IMR-90 (cell line): ENCODE data around the gene AGAP1. TPM values are rescaled to one million over a fixed set of nuclear protein-coding genes. Genes with fewer than 3 reads are reported as not detected.

Experiments used
- ATAC-seq: fragments of 200-7000 bp; cut with Tn5 transposase; 2 replicates; pipeline ENCODE4 v1.9.1; 2020; ENCODE audit warnings: low read depth, mild to moderate bottlenecking, moderate library complexity
- BruUV-seq: library from RNA; stranded (reverse); fragments of 400-500 nt; replicated peaks from 2 replicates; lab custom pipeline; 2021; lab: Mats Ljungman, UMichigan
- CTCF ChIA-PET: fragments of 300-600 bp; formaldehyde crosslinking; extraction: SDS; loops from one replicate; lab custom pipeline; 2021; ENCODE audit warnings: antibody characterized with exemption; lab: Yijun Ruan, JAX
- POLR2A ChIA-PET: fragments of 300-600 bp; sonication (Branson Sonifier 250); formaldehyde crosslinking; loops from one replicate; lab custom pipeline; 2022; ENCODE audit warnings: antibody characterized with exemption; ENCODE audit not compliant: unreplicated experiment; lab: Charles Lee
- DNase-seq: peaks from one replicate; pipeline ENCODE4 v3.0.0; 2013
- H2AFZ ChIP-seq: replicated peaks from 2 replicates; pipeline ENCODE3; 2013; ENCODE audit warnings: low read length, mild to moderate bottlenecking; ENCODE audit not compliant: poor library complexity
- H2AK5ac ChIP-seq: 2 replicates; pipeline ENCODE4 v1.6.1; 2013; ENCODE audit warnings: low read depth, low read length, inconsistent platforms
- H2AK9ac ChIP-seq: replicated peaks from 2 replicates; pipeline ENCODE3; 2013; ENCODE audit warnings: mild to moderate bottlenecking, low read depth, low read length, moderate library complexity; ENCODE audit not compliant: poor library complexity
- H2BK120ac ChIP-seq: 2 replicates; pipeline ENCODE4 v1.6.1; 2013; ENCODE audit warnings: low read depth, low read length, inconsistent platforms
- H2BK15ac ChIP-seq: 3 replicates; pipeline ENCODE4 v1.6.1; 2013; ENCODE audit warnings: low read depth, low read length, inconsistent platforms
- H2BK20ac ChIP-seq: 2 replicates; pipeline ENCODE4 v1.6.1; 2013; ENCODE audit warnings: low read depth, mild to moderate bottlenecking, inconsistent platforms, low read length, moderate library complexity
- H2BK5ac ChIP-seq: 2 replicates; pipeline ENCODE4 v1.6.1; 2013; ENCODE audit warnings: mild to moderate bottlenecking, low read depth, low read length, inconsistent platforms; ENCODE audit not compliant: poor library complexity, severe bottlenecking
- H3K14ac ChIP-seq: replicated peaks from 2 replicates; pipeline ENCODE4 v1.6.1; 2013; ENCODE audit warnings: low read depth, low read length, inconsistent platforms
- H3K18ac ChIP-seq: 2 replicates; pipeline ENCODE4 v1.6.1; 2013; ENCODE audit warnings: low read depth, low read length, control low read depth
- H3K23ac ChIP-seq: 2 replicates; pipeline ENCODE4 v1.6.1; 2013; ENCODE audit warnings: low read depth, low read length, inconsistent platforms
- H3K27ac ChIP-seq: 2 replicates; pipeline ENCODE4 v1.5.1; 2013; ENCODE audit warnings: mild to moderate bottlenecking, control low read depth, low read length; ENCODE audit not compliant: insufficient read depth
- H3K27me3 ChIP-seq: 2 replicates; pipeline ENCODE4 v1.6.1; 2013; ENCODE audit warnings: low read length; ENCODE audit not compliant: control insufficient read depth, insufficient read depth
- H3K36me3 ChIP-seq: 2 replicates; pipeline ENCODE4 v1.6.1; 2013; ENCODE audit warnings: low read length, mixed read lengths; ENCODE audit not compliant: control insufficient read depth, insufficient read depth
- H3K4ac ChIP-seq: 2 replicates; pipeline ENCODE4 v1.6.1; 2013; ENCODE audit warnings: low read depth, low read length, inconsistent platforms
- H3K4me1 ChIP-seq: 2 replicates; pipeline ENCODE4 v1.6.1; 2013; ENCODE audit warnings: low read length, mixed read lengths; ENCODE audit not compliant: control insufficient read depth, insufficient read depth
- H3K4me2 ChIP-seq: 2 replicates; pipeline ENCODE4 v1.6.1; 2013; ENCODE audit warnings: low read depth, mild to moderate bottlenecking, control low read depth, low read length, moderate library complexity
- H3K4me3 ChIP-seq: 2 replicates; pipeline ENCODE4 v1.5.1; 2013; ENCODE audit warnings: low read depth, mild to moderate bottlenecking, control low read depth, low read length, moderate library complexity; ENCODE audit not compliant: insufficient read depth
- H3K56ac ChIP-seq: 2 replicates; pipeline ENCODE4 v1.6.1; 2013; ENCODE audit warnings: low read length, inconsistent platforms; ENCODE audit not compliant: insufficient read depth; ENCODE audit errors: extremely low read depth
- H3K79me1 ChIP-seq, 2 experiments: 2 replicates each; pipeline ENCODE4 v1.6.1; 2013; ENCODE audit warnings: low read length in 2 of 2, inconsistent platforms in 1 of 2, low read depth in 1 of 2
- H3K9ac ChIP-seq: 2 replicates; pipeline ENCODE4 v1.6.1; 2013; ENCODE audit warnings: low read depth, low read length, control low read depth
- H3K9me1 ChIP-seq: 2 replicates; pipeline ENCODE4 v1.6.1; 2013; ENCODE audit warnings: low read length, inconsistent platforms; ENCODE audit not compliant: insufficient read depth
- H3K9me3 ChIP-seq: 2 replicates; pipeline ENCODE4 v1.6.1; 2013; ENCODE audit warnings: low read length; ENCODE audit not compliant: control insufficient read depth, insufficient read depth
- H4K20me1 ChIP-seq: 2 replicates; pipeline ENCODE4 v1.6.1; 2013; ENCODE audit warnings: low read length, inconsistent platforms; ENCODE audit not compliant: insufficient read depth
- H4K5ac ChIP-seq: 2 replicates; pipeline ENCODE4 v1.6.1; 2013; ENCODE audit warnings: mild to moderate bottlenecking, low read depth, low read length, control low read depth
- H4K8ac ChIP-seq, 2 experiments: 2 replicates each; pipeline ENCODE4 v1.6.1; 2013; ENCODE audit warnings: low read depth in 2 of 2, low read length in 2 of 2, control low read depth in 1 of 2, inconsistent platforms in 1 of 2
- H4K91ac ChIP-seq: 2 replicates; pipeline ENCODE4 v1.6.1; 2013; ENCODE audit warnings: low read depth, low read length, inconsistent platforms; ENCODE audit not compliant: insufficient read depth
- CEBPB ChIP-seq: IDR thresholded peaks from 2 replicates; pipeline ENCODE4 v1.6.1; 2012; ENCODE audit warnings: low read depth, low read length, improper control_type of control experiment
- NFE2L2 ChIP-seq: fragments of 150-350 bp; IDR thresholded peaks from 2 replicates; pipeline ENCODE4 v1.6.1; 2016; ENCODE audit warnings: low read depth, mild to moderate bottlenecking, low read length
- RAD21 ChIP-seq: IDR thresholded peaks from 2 replicates; pipeline ENCODE4 v1.6.1; 2012; ENCODE audit warnings: low read length, improper control_type of control experiment
- WGBS, 2 experiments: methylation state at CpG; one replicate each; pipeline versions ENCODE4 v1.1.5 to v1.1.7; 2013; ENCODE audit warnings: missing lambda C conversion rate in 2 of 2; ENCODE audit not compliant: insufficient read length in 1 of 2; ENCODE audit errors: extremely low coverage in 2 of 2; 5-methylcytosine and 5-hydroxymethylcytosine counted together
- dilution Hi-C: fragments of 300-500 bp; cut with HindIII; formaldehyde crosslinking; loops from one replicate; pipeline ENCODE4 v1.14.3; 2018; ENCODE audit warnings: low sequenced_read_pairs; ENCODE audit not compliant: unreplicated experiment
- in situ Hi-C: fragments of 300-500 bp; cut with MboI; formaldehyde crosslinking; loops from 3 replicates; pipeline ENCODE4 v1.14.3; 2019; ENCODE audit warnings: low sequenced_read_pairs, inconsistent platforms, mixed read lengths
- intact Hi-C: fragments of 100-400 bp; cut with micrococcal nuclease; formaldehyde crosslinking; loops from 2 replicates; pipeline ENCODE4 v1.10.0; 2022
- polyA plus RNA-seq, 3 experiments: library from polyadenylated mRNA; depleted of rRNA; stranded (reverse); fragments of >200 nt; gene quantifications; 2 replicates each; pipeline ENCODE4 v1.2.3, GENCODE V29; 2012; ENCODE audit warnings: low replicate concordance in 1 of 3
- total RNA-seq: library from RNA; depleted of rRNA; stranded (reverse); fragments of >200 nt; gene quantifications from 2 replicates; pipeline ENCODE4 v1.2.3, GENCODE V29; 2012

AGAP1 gene
- total and polyA plus RNA-seq, 2 of the 4 experiments (the other 2 are of a cell fraction) = 15.1 to 16.4 TPM

- Histone ChIP-seq H3K9ac (no peak overlapping the region), H4K8ac (no peak overlapping the region), H3K4me1 (0 out of 2 replicates have a peak, but pooled peaks cover 1% of the 10 kb centered on the region), H4K20me1 (no peaks in the 10 kb centered on the region), H3K9me1 (no peaks in the 10 kb centered on the region), H3K9me3 (no peaks in the 10 kb centered on the region), H3K4me2 (no peak overlapping the region), H2BK20ac (no peak overlapping the region), H2AK9ac (no peak overlapping the region), H4K5ac (no peak overlapping the region), H2AFZ (no peak overlapping the region), H3K27me3 (no peaks in the 10 kb centered on the region), H2BK120ac (no peak overlapping the region), H3K18ac (no peak overlapping the region), H2BK15ac (no peak overlapping the region), H3K4ac (no peak overlapping the region), H3K14ac (no peak overlapping the region), H3K36me3 (no peaks in the 10 kb centered on the region), H2AK5ac (no peak overlapping the region), H3K27ac (no peak overlapping the region), H3K79me1 (no peaks in the 10 kb centered on the region), H3K23ac (no peak overlapping the region), H3K56ac (no peak overlapping the region), H4K91ac (no peak overlapping the region), H3K4me3 (no peak overlapping the region), H2BK5ac (no peak overlapping the region)
- no CpG with 5 or more reads among the region's 4 CpGs for WGBS, 2 experiments
- dilution Hi-C loops = no loop called here
- intact Hi-C loops = no loop called here
- CTCF ChIA-PET = no interaction called here
- DNase-seq (no peak), ATAC-seq (no peak)
- no peak for TF ChIP-seq CEBPB
- no peak for TF ChIP-seq NFE2L2
- TF ChIP-seq RAD21 = no peak
- no TSS peak for BruUV-seq
- POLR2A ChIA-PET = no interaction called here
- in situ Hi-C loops = no loop called here
Measured at GRCh38 chr2:235839974-235840373, 346.1 kb downstream of the AGAP1 start.
